ENCODE measurements around the gene VPS4B. TPM values are rescaled to one million over a fixed set of nuclear protein-coding genes. Genes with fewer than 3 reads are reported as not detected.

The VPS4B gene
- total and polyA plus RNA-seq, 10 of the 15 experiments (the other 5 are each of a cell fraction or from before 2014, with no cell fraction given) = 21.4 to 37.6 (median 29.8) TPM

DNA sequence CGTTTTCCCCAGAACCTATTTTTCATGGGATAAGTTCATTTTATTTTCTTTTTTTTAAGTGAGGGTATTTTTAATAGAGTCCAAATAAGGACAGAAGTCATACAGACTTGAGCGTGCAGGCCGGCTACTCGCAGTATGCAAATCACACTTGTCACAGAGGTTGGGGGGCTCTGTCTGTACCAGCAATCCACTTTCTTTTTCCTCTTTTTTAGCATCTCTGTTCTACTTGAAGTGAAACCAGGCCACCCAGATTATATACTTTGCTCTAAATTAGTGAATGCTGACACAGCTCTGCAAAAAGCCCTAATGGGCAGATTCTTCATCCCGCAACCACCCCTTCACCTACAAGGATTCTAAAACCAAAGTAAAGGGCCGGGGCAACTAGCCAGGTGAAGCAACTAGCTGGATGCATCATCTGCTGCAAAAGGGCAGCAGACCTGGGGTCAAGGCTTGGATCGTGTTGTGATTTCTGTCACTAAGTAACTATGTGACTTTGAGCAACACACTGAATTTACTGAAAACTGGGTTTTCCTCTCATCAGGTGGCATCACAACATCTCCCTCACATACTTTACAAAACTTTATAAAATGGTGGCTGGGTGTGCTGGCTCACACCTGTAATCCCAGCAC lies 73.7 kb downstream of the VPS4B start:
- Histone ChIP-seq H3K27ac (ENCODE audit: control insufficient read depth, insufficient read depth) (no peak overlapping the region), H3K27me3 (replicated peaks in 1 of 2; ENCODE audit: control insufficient read depth in 2 of 2, insufficient read depth in 2 of 2, low read length in 1 of 2) (no peaks in the 10 kb centered on the region), H4K20me1 (ENCODE audit: control insufficient read depth, insufficient read depth) (no peaks in the 10 kb centered on the region), H2AFZ (ENCODE audit: control insufficient read depth, low read depth, low read length) (no peak overlapping the region; the same call in 1 of the 2 replicates), H3K9me3 (replicated peaks; ENCODE audit: control insufficient read depth, insufficient read depth, low read length) (no peaks in the 10 kb centered on the region), H3K4me3 (no peak overlapping the region), H3K9ac (ENCODE audit: control insufficient read depth, insufficient read depth, low read length) (no peak overlapping the region), H3K4me1 (ENCODE audit: control insufficient read depth, insufficient read depth, low read length) (no peaks in the 10 kb centered on the region), H3K79me2 (ENCODE audit: control insufficient read depth, insufficient read depth, low read length) (no peaks in the 10 kb centered on the region), H3K4me2 (ENCODE audit: control insufficient read depth, insufficient read depth) (no peak overlapping the region), H3K36me3 (ENCODE audit: control insufficient read depth in 2 of 2, insufficient read depth in 2 of 2, low read length in 1 of 2) (peaks cover 4 to 16% of the 10 kb centered on the region in 2 experiments; a peak in 3 of 4 replicates)
- no peak for DNase-seq (ENCODE audit: low read depth, low spot score)
- ChIA-PET RAD21 (ENCODE audit: unreplicated experiment) (no interaction called here), SMC1A (ENCODE audit: uncharacterized antibody, unreplicated experiment) (no interaction called here), POLR2A (interaction anchor here (1.9 kb wide), 1 partner anchor 16 kb away, joined by 6 read pairs; no protein-coding TSS in a partner anchor), CTCF (interaction anchor here (0.8 kb wide), 1 partner anchor 331 kb away, joined by 3 read pairs; no protein-coding TSS in a partner anchor)
- ATAC-seq = no peak
- TF ChIP-seq, protein P1, sequence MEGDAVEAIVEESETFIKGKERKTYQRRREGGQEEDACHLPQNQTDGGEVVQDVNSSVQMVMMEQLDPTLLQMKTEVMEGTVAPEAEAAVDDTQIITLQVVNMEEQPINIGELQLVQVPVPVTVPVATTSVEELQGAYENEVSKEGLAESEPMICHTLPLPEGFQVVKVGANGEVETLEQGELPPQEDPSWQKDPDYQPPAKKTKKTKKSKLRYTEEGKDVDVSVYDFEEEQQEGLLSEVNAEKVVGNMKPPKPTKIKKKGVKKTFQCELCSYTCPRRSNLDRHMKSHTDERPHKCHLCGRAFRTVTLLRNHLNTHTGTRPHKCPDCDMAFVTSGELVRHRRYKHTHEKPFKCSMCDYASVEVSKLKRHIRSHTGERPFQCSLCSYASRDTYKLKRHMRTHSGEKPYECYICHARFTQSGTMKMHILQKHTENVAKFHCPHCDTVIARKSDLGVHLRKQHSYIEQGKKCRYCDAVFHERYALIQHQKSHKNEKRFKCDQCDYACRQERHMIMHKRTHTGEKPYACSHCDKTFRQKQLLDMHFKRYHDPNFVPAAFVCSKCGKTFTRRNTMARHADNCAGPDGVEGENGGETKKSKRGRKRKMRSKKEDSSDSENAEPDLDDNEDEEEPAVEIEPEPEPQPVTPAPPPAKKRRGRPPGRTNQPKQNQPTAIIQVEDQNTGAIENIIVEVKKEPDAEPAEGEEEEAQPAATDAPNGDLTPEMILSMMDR (IDR thresholded peaks at IDR 0.05 in 2 of 3, conservative IDR thresholded peaks at IDR 0.05 in 1 of 3; ENCODE audit: control insufficient read depth in 2 of 3, extremely low read depth in 1 of 3, insufficient read depth in 1 of 3, low read depth in 3 of 3, low read length in 3 of 3) = no peak
- peak; percentile 44; the same call in 1 of the 3 replicates for TF ChIP-seq POU2F2 (IDR thresholded peaks at IDR 0.05; ENCODE audit: borderline replicate concordance, low read depth, low read length)
- BruUV-seq (replicated peaks) = no TSS peak
- in situ Hi-C loops (cut with MboI) = loop anchor here (25.0 kb wide), 1 partner anchor 636 kb away; the partner anchor contains the start of gene PHLPP1
- no peak for FAIRE-seq
- intact Hi-C loops (cut with micrococcal nuclease; ENCODE audit: unreplicated experiment) = no loop called here
- 19% methylated on average over 7 of the region's 7 CpGs for WGBS (ENCODE audit: insufficient coverage, insufficient replicate concordance, low lambda C conversion rate, missing lambda C conversion rate)

All from GM12878 (cell line).